HEK293T (cell line): ENCODE results near the gene ERBB4.

Source experiments
- CTCF ChIA-PET: fragments of 350-600 bp; formaldehyde crosslinking; extraction: SDS; loops from one replicate; lab custom pipeline; 2021; ENCODE audit warnings: antibody characterized with exemption, inconsistent platforms; lab: Yijun Ruan, JAX
- POLR2A ChIA-PET: fragments of 350-600 bp; formaldehyde crosslinking; extraction: SDS; loops from one replicate; lab custom pipeline; 2020; ENCODE audit warnings: antibody characterized with exemption, inconsistent platforms; lab: Yijun Ruan, JAX
- DNase-seq: peaks from one replicate; pipeline ENCODE4 v3.0.0; 2012; ENCODE audit warnings: mixed read lengths; ENCODE audit errors: extremely low spot score
- ARNT ChIP-seq: fragments of 450-650 bp; IDR thresholded peaks from 2 replicates; pipeline ENCODE4 v1.6.1; 2017; ENCODE audit warnings: mild to moderate bottlenecking
- BHLHE40 ChIP-seq: fragments of 450-650 bp; IDR thresholded peaks from 2 replicates; pipeline ENCODE4 v1.6.1; 2016; ENCODE audit warnings: mild to moderate bottlenecking, moderate library complexity, borderline replicate concordance
- CTBP1 ChIP-seq: fragments of 450-650 bp; IDR thresholded peaks from 2 replicates; pipeline ENCODE4 v1.6.1; 2016; ENCODE audit warnings: borderline replicate concordance
- ELF4 ChIP-seq: fragments of 450-650 bp; IDR thresholded peaks from 2 replicates; pipeline ENCODE4 v1.6.1; 2017; ENCODE audit warnings: antibody characterized with exemption
- FOXA1 ChIP-seq: fragments of 450-650 bp; IDR thresholded peaks from 2 replicates; pipeline ENCODE4 v1.6.1; 2016; ENCODE audit warnings: mild to moderate bottlenecking
- FOXK2 ChIP-seq: fragments of 450-650 bp; IDR thresholded peaks from 2 replicates; pipeline ENCODE4 v1.6.1; 2016; ENCODE audit warnings: mild to moderate bottlenecking
- FOXM1 ChIP-seq: fragments of 450-650 bp; IDR thresholded peaks from 2 replicates; pipeline ENCODE4 v1.6.1; 2017; ENCODE audit warnings: mild to moderate bottlenecking, borderline replicate concordance
- HDGF ChIP-seq: fragments of 450-650 bp; IDR thresholded peaks from 2 replicates; pipeline ENCODE4 v1.6.1; 2017; ENCODE audit warnings: antibody characterized with exemption, borderline replicate concordance
- L3MBTL2 ChIP-seq: fragments of 450-650 bp; conservative IDR thresholded peaks from 2 replicates; pipeline ENCODE4 v1.6.1; 2016; ENCODE audit warnings: mild to moderate bottlenecking
- LEF1 ChIP-seq: fragments of 450-650 bp; IDR thresholded peaks from 2 replicates; pipeline ENCODE4 v1.6.1; 2017; ENCODE audit warnings: mild to moderate bottlenecking, borderline replicate concordance
- NFRKB ChIP-seq: fragments of 450-650 bp; IDR thresholded peaks from 2 replicates; pipeline ENCODE4 v1.6.1; 2016; ENCODE audit warnings: mild to moderate bottlenecking, moderate library complexity
- SP1 ChIP-seq: fragments of 450-650 bp; IDR thresholded peaks from 2 replicates; pipeline ENCODE4 v1.6.1; 2017
- SUZ12 ChIP-seq: fragments of 450-650 bp; IDR thresholded peaks from 2 replicates; pipeline ENCODE4 v1.6.1; 2016; ENCODE audit warnings: mild to moderate bottlenecking
- TARDBP ChIP-seq: fragments of 450-650 bp; IDR thresholded peaks from 2 replicates; pipeline ENCODE4 v1.6.1; 2016
- ZNF384 ChIP-seq: fragments of 450-650 bp; IDR thresholded peaks from 2 replicates; pipeline ENCODE4 v1.6.1; 2016
- TF ChIP-seq, protein P1 (sequence below): fragments of 450-650 bp; IDR thresholded peaks from 2 replicates; pipeline ENCODE4 v1.6.1; 2016

ERBB4 gene

DNA sequence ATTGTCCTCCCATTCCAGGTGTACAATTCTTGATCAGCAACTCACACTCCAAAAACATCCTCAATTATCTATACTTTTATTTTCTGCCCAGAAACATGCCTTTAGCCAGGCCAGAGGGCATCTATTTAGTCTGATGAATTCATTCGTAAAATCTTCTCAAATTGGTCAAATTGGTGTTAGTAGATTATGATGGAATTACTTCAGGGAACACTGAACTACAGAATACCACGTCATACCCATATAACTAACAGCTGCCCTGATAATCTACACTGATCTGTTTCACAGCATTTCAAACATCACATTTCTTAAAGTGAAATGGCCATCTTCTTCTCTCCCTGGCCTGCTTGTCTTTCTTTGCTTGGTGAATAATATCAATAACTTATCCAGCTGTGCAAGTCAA lies 1140.8 kb downstream of the ERBB4 start:
- DNase-seq = no peak
- ChIA-PET POLR2A (no interaction called here), CTCF (no interaction called here)
- TF ChIP-seq L3MBTL2 = no peak
- no peak for TF ChIP-seq NFRKB
- no peak for TF ChIP-seq LEF1
- no peak for TF ChIP-seq ARNT
- TF ChIP-seq FOXM1 = no peak
- TF ChIP-seq HDGF = no peak
- TF ChIP-seq SUZ12 = no peak
- no peak for TF ChIP-seq FOXK2
- TF ChIP-seq CTBP1 = no peak

DNA sequence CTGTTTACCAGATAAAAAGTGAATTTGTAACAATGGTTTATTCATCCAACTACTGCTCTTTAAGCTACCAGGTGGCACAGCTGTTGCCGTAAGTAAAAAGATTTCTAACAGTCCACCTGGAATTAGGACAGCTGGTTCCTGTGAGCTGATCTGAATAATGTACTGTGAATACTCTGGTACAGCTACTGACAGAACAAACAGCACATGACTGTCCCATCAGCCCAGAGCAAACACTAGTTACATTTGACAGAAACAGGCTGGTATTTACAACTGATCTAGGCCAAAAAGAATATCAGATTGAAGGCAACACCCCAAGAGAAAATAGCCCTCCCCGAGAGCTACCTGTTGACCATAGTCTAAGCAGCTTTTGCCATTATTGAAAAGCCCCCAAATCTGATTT lies 1141.8 kb downstream of the ERBB4 start:
- CTCF ChIA-PET = no interaction called here
- no peak for DNase-seq
- POLR2A ChIA-PET = no interaction called here
- no peak for TF ChIP-seq ELF4
- TF ChIP-seq BHLHE40 = no peak
- no peak for TF ChIP-seq SUZ12
- no peak for TF ChIP-seq HDGF
- no peak for TF ChIP-seq ARNT
- TF ChIP-seq FOXA1 = no peak
- no peak for TF ChIP-seq SP1

DNA sequence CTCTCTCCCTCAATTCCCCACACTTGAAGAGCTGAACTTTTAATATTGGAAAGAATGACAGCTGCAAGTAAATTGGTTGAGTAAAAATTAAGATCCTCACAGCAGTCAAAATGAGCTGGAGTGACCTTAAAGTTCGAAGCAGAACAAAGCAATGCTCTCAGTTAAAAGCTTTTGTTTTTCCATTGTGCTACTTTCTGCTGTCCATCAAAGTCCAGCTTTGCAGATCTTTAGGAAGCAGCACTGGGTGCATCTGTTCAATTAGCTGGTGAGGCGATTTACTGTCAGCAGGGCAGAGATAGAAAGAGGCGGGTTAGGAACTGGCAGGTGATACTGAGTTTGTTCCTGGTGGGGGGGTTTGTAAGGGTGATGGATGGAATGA lies 1147.4 kb downstream of the ERBB4 start:
- ChIA-PET CTCF (interaction anchor here (0.5 kb wide), 1 partner anchor 12 kb away, joined by 3 read pairs; no protein-coding TSS in a partner anchor), POLR2A (no interaction called here)
- DNase-seq = no peak

DNA sequence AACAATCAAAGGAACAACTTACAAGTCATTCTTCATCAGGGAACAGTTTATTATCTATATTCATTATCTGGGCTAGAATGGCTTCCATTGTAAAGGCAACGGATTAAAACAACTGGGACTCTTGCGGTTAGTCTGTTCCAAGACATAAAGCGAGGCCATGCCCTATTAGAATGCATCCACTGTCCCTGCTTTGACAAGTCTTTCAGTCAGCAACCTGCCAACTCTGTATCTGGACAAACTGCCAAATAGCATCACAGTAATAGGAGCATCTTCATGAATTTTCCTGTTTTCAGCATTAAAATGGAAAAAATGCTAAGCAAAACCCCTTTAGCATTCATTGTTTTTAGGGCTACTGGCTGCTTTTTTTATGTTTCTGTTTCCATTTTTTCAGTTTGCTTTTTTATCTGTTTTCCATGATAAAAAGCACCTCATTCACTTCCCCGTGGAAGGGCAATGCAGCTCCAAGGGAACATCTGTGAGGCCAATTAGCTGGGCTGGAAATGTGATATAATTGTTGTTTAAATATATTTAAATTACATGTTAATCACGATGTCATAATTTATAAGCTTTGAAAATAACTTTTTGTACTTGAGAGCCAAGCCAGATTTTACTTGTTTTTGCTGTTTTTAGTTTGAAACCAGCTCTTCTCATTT lies 1147.9 kb downstream of the ERBB4 start:
- ChIA-PET POLR2A (no interaction called here), CTCF (no interaction called here)
- no peak for TF ChIP-seq NFRKB
- no peak for TF ChIP-seq TARDBP
- TF ChIP-seq ZNF384 = no peak
- TF ChIP-seq ARNT = no peak
- no peak for TF ChIP-seq LEF1

More for the DNA sequence above, 1147.4 kb downstream of the ERBB4 start:
- no peak for TF ChIP-seq FOXK2
- no peak for TF ChIP-seq TARDBP
- no peak for TF ChIP-seq HDGF
- TF ChIP-seq LEF1 = no peak
- no peak for TF ChIP-seq SP1
- no peak for TF ChIP-seq FOXA1
- TF ChIP-seq ARNT = no peak

DNA sequence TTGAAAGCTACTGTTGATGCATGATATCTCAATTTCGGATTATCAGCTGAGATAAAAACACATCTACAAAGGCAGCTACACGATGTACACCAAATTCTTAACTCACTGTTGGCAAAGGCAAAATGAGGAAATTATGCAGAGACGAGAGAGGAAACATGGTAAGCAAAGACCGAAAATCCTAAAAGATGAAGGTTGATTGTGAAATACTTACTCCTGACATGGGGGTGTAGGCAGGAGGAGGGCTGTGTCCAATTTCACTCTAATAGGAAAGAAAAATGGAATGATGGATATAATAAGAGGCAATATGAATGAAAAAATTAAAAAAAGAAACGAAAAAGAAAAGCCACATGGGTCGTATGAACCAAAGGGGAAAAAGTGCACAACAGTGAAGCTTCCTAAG lies 1150.9 kb downstream of the ERBB4 start:
- POLR2A ChIA-PET = no interaction called here
- CTCF ChIA-PET = no interaction called here
- TF ChIP-seq ZNF384 (no peak), NFRKB (no peak), CTBP1 (no peak), HDGF (no peak), BHLHE40 (no peak), ARNT (no peak), ELF4 (no peak), FOXM1 (no peak), LEF1 (no peak), L3MBTL2 (no peak), TARDBP (no peak), SP1 (no peak), FOXA1 (no peak), SUZ12 (no peak), FOXK2 (no peak)
- TF ChIP-seq, protein P1, sequence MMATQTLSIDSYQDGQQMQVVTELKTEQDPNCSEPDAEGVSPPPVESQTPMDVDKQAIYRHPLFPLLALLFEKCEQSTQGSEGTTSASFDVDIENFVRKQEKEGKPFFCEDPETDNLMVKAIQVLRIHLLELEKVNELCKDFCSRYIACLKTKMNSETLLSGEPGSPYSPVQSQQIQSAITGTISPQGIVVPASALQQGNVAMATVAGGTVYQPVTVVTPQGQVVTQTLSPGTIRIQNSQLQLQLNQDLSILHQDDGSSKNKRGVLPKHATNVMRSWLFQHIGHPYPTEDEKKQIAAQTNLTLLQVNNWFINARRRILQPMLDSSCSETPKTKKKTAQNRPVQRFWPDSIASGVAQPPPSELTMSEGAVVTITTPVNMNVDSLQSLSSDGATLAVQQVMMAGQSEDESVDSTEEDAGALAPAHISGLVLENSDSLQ = no peak
- DNase-seq = no peak

More for the DNA sequence above, 1147.9 kb downstream of the ERBB4 start:
- DNase-seq = no peak

DNA sequence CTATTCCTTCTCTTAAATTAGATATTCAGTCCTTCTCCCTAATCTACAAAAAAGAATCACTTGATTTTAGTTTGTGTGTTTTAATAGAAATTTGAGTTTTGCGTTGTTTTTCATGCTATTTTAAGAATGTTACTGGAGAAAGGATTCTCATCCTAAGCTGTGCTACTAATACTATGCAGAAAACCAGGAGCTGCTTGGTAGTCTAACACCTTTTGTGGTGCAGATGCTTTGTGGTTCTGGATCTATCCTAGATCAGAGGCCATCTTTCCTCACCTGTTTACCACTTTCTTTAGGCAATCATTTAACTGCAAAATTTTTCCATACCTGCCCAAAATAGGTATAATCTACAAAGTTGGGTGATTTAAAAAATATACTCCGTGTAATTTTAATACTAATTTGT lies 1158.6 kb downstream of the ERBB4 start:
- POLR2A ChIA-PET = no interaction called here
- TF ChIP-seq BHLHE40 (no peak), SP1 (no peak), FOXK2 (no peak), ARNT (no peak), HDGF (no peak)
- DNase-seq = no peak
- CTCF ChIA-PET = no interaction called here

DNA sequence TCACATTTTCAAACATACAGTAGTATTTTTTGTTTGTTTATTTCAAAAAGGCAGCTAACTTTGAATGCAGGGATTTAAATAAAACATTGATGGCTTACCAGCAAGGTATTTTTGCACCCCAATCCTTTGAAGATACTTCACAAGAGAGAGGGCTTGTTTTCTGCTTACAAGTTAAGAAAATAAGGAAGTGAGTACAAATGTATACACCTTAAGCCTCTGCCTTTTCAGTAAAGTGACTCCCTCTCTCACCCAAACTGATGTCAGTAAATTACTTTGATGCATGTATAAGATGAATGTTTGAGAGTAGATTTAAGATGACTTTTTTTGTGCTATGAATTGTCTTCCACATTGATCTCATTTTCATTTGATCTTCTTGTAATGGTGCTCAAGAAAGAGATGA lies 1162.2 kb downstream of the ERBB4 start:
- no peak for DNase-seq
- ChIA-PET CTCF (no interaction called here), POLR2A (no interaction called here)
- TF ChIP-seq NFRKB = no peak
- TF ChIP-seq LEF1 = no peak
- TF ChIP-seq FOXA1 = no peak
- no peak for TF ChIP-seq ELF4
- TF ChIP-seq SP1 = no peak
- no peak for TF ChIP-seq HDGF
- TF ChIP-seq SUZ12 = no peak
- no peak for TF ChIP-seq BHLHE40
- TF ChIP-seq L3MBTL2 = no peak
- no peak for TF ChIP-seq TARDBP
- TF ChIP-seq FOXM1 = no peak
- TF ChIP-seq ZNF384 = no peak
- TF ChIP-seq CTBP1 = no peak

DNA sequence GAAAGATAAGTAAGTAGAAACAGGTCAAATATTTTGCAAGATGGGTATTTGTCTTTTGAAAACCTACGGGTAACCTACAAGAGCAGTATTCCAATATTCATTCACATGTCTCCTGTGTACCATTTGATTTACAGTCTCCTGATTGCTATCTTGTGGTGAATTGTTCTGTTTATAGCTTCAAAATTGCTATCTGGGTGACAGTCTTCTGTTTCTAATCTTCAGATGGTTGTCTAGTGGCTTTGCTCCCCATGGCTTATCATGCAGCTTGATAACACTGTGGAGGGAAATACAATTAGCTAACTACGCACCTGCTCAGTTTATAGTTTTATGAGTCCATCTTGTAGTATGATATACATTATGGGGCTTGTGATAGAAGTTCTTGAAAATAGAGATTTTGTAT lies 1165.4 kb downstream of the ERBB4 start:
- no peak for DNase-seq
- TF ChIP-seq L3MBTL2 = no peak
- TF ChIP-seq, protein P1 = no peak
- no peak for TF ChIP-seq HDGF
- no peak for TF ChIP-seq CTBP1
- no peak for TF ChIP-seq TARDBP
- TF ChIP-seq ARNT = no peak
- TF ChIP-seq SUZ12 = no peak
- TF ChIP-seq ZNF384 = no peak
- no peak for TF ChIP-seq ELF4
- POLR2A ChIA-PET = no interaction called here
- CTCF ChIA-PET = interaction anchor here (0.6 kb wide), 1 partner anchor 192 kb away, joined by 3 read pairs; no protein-coding TSS in a partner anchor
